HepG2 (cell line): Measurements from ENCODE around the gene ANKRD49. TPM values are rescaled to one million over a fixed set of nuclear protein-coding genes. Genes with fewer than 3 reads are reported as not detected.
A peak's percentile ranks its signal among the peaks of the same experiment; 100 is the strongest.

Source experiments
- ARHGAP35 ChIP-seq: sonication (generic); formaldehyde crosslinking; IDR thresholded peaks from 2 replicates; pipeline ENCODE4 v1.9.0; 2022; ENCODE audit warnings: mild to moderate bottlenecking, inconsistent platforms, moderate library complexity, missing genetic modification reagents, borderline replicate concordance
- ATAD3A ChIP-seq: sonication (generic); formaldehyde crosslinking; IDR thresholded peaks from 2 replicates; pipeline ENCODE4 v1.4.0; 2020; ENCODE audit warnings: missing genetic modification reagents
- CEBPG ChIP-seq: IDR thresholded peaks from 2 replicates; pipeline ENCODE4 v1.6.1; 2016
- GTF2F1 ChIP-seq: fragments of 150-350 bp; IDR thresholded peaks from 2 replicates; pipeline ENCODE4 v1.6.1; 2014; ENCODE audit warnings: low read length
- NFE2L1 ChIP-seq: sonication (generic); formaldehyde crosslinking; IDR thresholded peaks from 2 replicates; pipeline ENCODE4 v1.4.0; 2020; ENCODE audit warnings: missing genetic modification reagents, mild to moderate bottlenecking, borderline replicate concordance
- PHF20 ChIP-seq: sonication (generic); formaldehyde crosslinking; IDR thresholded peaks from 2 replicates; pipeline ENCODE4 v1.5.0; 2020; ENCODE audit warnings: mild to moderate bottlenecking, missing genetic modification reagents
- TBX2 ChIP-seq: sonication (generic); formaldehyde crosslinking; IDR thresholded peaks from 2 replicates; pipeline ENCODE4 v1.5.0; 2020; ENCODE audit warnings: missing genetic modification reagents, mild to moderate bottlenecking, borderline replicate concordance
- TEAD2 ChIP-seq: sonication (generic); formaldehyde crosslinking; IDR thresholded peaks from 2 replicates; pipeline ENCODE4 v1.9.0; 2021; ENCODE audit warnings: missing genetic modification reagents
- TMF1 ChIP-seq: sonication (generic); formaldehyde crosslinking; IDR thresholded peaks from 2 replicates; pipeline ENCODE4 v1.8.1; 2022; ENCODE audit warnings: low read depth, missing genetic modification reagents
- ZKSCAN8 ChIP-seq: IDR thresholded peaks from 2 replicates; pipeline ENCODE4 v1.6.1; 2016; ENCODE audit warnings: borderline replicate concordance, missing genetic modification reagents, missing compliant biosample characterization
- ZNF550 ChIP-seq: sonication (generic); formaldehyde crosslinking; IDR thresholded peaks from 2 replicates; pipeline ENCODE4 v1.4.0; 2020; ENCODE audit warnings: mild to moderate bottlenecking, missing genetic modification reagents, borderline replicate concordance
- polyA plus RNA-seq, 8 experiments: library from polyadenylated mRNA; depleted of rRNA in 3 of 8; stranded (reverse) in 7 of 8; unstranded in 1 of 8; fragments of >200 nt; fragmentation: Illumina TruSeq in 4 of 8; extraction: Trizol in 4 of 8; gene quantifications; 2 replicates each; pipeline versions ENCODE4 v1.2.1 to v1.2.3, GENCODE V29; 2011 to 2016; ENCODE audit warnings: low read depth in 4 of 8, missing spikeins in 1 of 8, mixed read lengths in 1 of 8; ENCODE audit not compliant: insufficient read depth in 1 of 8
- total RNA-seq, 5 experiments: library from RNA; depleted of rRNA; stranded (reverse); fragments of >200 nt; fragmentation: Illumina TruSeq; extraction: Trizol; gene quantifications; 2 replicates each; pipeline ENCODE4 v1.2.3, GENCODE V29; 2016; ENCODE audit warnings: low read depth in 1 of 5
- TF ChIP-seq, protein P1 (sequence below): sonication (generic); formaldehyde crosslinking; IDR thresholded peaks from 2 replicates; pipeline ENCODE4 v1.5.0; 2020; ENCODE audit warnings: missing genetic modification reagents
- TF ChIP-seq, protein P2 (sequence below): sonication (generic); formaldehyde crosslinking; IDR thresholded peaks from 2 replicates; pipeline ENCODE4; 2020; ENCODE audit warnings: missing genetic modification reagents, mild to moderate bottlenecking, borderline replicate concordance
- TF ChIP-seq, protein P3 (sequence below): sonication (generic); formaldehyde crosslinking; conservative IDR thresholded peaks from 2 replicates; pipeline ENCODE4 v1.4.0; 2020; ENCODE audit warnings: missing genetic modification reagents
- TF ChIP-seq, protein P4 (sequence below): sonication (generic); formaldehyde crosslinking; IDR thresholded peaks from 2 replicates; pipeline ENCODE4 v1.4.0; 2020; ENCODE audit warnings: missing genetic modification reagents, borderline replicate concordance
- TF ChIP-seq, protein P5 (sequence below): sonication (generic); formaldehyde crosslinking; IDR thresholded peaks from 2 replicates; pipeline ENCODE4 v1.8.1; 2023; ENCODE audit warnings: mild to moderate bottlenecking, moderate library complexity, missing genetic modification reagents

Gene ANKRD49
- total and polyA plus RNA-seq, 2 of the 13 experiments (the other 11 are each of a cell fraction or from before 2014, with no cell fraction given), result 14.2 to 14.3 TPM

DNA sequence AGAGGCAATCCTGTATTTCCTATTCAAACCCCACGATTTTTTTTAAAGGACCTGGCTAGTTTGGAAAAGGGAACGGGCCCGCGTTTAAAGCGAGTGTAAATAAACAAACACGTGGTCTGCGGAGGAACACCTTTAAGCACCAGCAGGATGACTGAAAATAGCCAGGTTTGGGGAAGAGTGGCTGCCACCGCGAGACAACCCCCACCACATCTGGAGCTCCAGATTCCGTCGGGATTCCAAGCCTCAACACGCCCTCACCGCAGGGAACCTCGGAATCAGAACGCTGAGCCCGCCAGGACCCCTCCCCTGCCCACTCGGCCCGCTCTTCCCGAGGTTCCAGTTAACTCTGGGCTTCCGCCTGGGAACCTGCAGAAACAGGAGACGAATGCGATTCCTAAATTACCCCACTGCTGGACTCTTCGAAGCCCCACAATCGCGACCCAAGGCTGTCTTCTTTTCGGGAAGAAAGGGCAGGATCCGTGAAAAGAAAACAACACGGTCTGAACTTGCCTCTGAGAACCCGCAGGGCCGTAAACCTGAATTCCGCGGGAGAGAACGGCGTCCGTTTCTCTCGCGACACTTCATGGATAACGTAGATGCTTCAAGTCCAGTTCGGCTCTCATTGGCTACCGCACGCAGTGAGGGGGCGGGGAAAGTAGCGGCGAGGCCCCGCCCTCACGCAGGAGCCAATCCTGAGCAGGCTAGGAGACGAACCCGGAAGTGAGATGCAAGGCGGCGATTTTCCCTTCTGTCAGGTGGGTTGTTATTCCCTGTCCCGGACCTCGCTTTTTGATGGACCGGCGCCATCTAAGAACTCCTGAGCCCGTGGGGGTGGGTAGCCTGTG is at the start of gene ANKRD49, which contains the start of gene MRE11 (continued):
- TF ChIP-seq NFE2L1 (CRISPR knock-in tag), result no peak
- TF ChIP-seq ZKSCAN8 (CRISPR knock-in tag), result no peak
- TF ChIP-seq, protein P1, sequence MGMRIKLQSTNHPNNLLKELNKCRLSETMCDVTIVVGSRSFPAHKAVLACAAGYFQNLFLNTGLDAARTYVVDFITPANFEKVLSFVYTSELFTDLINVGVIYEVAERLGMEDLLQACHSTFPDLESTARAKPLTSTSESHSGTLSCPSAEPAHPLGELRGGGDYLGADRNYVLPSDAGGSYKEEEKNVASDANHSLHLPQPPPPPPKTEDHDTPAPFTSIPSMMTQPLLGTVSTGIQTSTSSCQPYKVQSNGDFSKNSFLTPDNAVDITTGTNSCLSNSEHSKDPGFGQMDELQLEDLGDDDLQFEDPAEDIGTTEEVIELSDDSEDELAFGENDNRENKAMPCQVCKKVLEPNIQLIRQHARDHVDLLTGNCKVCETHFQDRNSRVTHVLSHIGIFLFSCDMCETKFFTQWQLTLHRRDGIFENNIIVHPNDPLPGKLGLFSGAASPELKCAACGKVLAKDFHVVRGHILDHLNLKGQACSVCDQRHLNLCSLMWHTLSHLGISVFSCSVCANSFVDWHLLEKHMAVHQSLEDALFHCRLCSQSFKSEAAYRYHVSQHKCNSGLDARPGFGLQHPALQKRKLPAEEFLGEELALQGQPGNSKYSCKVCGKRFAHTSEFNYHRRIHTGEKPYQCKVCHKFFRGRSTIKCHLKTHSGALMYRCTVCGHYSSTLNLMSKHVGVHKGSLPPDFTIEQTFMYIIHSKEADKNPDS (CRISPR knock-in tag), result no peak
- TF ChIP-seq, protein P2, sequence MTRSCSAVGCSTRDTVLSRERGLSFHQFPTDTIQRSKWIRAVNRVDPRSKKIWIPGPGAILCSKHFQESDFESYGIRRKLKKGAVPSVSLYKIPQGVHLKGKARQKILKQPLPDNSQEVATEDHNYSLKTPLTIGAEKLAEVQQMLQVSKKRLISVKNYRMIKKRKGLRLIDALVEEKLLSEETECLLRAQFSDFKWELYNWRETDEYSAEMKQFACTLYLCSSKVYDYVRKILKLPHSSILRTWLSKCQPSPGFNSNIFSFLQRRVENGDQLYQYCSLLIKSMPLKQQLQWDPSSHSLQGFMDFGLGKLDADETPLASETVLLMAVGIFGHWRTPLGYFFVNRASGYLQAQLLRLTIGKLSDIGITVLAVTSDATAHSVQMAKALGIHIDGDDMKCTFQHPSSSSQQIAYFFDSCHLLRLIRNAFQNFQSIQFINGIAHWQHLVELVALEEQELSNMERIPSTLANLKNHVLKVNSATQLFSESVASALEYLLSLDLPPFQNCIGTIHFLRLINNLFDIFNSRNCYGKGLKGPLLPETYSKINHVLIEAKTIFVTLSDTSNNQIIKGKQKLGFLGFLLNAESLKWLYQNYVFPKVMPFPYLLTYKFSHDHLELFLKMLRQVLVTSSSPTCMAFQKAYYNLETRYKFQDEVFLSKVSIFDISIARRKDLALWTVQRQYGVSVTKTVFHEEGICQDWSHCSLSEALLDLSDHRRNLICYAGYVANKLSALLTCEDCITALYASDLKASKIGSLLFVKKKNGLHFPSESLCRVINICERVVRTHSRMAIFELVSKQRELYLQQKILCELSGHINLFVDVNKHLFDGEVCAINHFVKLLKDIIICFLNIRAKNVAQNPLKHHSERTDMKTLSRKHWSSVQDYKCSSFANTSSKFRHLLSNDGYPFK, result peak; percentile 74; the same call in 1 of the 2 replicates
- TF ChIP-seq, protein P3, sequence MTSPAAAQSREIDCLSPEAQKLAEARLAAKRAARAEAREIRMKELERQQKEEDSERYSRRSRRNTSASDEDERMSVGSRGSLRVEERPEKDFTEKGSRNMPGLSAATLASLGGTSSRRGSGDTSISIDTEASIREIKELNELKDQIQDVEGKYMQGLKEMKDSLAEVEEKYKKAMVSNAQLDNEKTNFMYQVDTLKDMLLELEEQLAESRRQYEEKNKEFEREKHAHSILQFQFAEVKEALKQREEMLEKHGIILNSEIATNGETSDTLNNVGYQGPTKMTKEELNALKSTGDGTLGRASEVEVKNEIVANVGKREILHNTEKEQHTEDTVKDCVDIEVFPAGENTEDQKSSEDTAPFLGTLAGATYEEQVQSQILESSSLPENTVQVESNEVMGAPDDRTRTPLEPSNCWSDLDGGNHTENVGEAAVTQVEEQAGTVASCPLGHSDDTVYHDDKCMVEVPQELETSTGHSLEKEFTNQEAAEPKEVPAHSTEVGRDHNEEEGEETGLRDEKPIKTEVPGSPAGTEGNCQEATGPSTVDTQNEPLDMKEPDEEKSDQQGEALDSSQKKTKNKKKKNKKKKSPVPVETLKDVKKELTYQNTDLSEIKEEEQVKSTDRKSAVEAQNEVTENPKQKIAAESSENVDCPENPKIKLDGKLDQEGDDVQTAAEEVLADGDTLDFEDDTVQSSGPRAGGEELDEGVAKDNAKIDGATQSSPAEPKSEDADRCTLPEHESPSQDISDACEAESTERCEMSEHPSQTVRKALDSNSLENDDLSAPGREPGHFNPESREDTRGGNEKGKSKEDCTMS (CRISPR knock-in tag), result no peak; the same call in 1 of the 2 replicates
- TF ChIP-seq, protein P4, sequence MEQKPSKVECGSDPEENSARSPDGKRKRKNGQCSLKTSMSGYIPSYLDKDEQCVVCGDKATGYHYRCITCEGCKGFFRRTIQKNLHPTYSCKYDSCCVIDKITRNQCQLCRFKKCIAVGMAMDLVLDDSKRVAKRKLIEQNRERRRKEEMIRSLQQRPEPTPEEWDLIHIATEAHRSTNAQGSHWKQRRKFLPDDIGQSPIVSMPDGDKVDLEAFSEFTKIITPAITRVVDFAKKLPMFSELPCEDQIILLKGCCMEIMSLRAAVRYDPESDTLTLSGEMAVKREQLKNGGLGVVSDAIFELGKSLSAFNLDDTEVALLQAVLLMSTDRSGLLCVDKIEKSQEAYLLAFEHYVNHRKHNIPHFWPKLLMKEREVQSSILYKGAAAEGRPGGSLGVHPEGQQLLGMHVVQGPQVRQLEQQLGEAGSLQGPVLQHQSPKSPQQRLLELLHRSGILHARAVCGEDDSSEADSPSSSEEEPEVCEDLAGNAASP (CRISPR knock-in tag), result no peak
- TF ChIP-seq PHF20, result peak; percentile 87
- TF ChIP-seq, protein P5, sequence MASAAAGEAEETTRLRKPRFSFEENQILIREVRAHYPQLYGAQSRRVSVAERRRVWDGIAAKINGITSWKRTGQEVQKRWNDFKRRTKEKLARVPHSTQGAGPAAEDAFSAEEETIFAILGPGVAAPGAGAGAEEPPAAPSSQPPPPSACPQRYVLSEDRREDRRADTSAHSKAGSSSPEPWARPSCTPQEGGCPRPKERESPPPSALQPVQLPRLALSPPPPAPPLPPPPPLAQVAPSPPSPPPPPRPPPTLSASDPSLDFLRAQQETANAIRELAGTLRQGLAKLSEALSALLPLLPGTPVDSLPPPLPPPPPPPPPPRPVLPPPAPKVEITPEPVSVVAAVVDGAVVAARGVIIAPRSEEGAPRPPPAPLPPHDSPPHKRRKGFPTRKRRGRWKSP (CRISPR knock-in tag), result 0 out of 2 replicates have a peak, but pooled peaks have one; percentile 26
- TF ChIP-seq ARHGAP35 (CRISPR knock-in tag), result no peak
- TF ChIP-seq ZNF550 (CRISPR knock-in tag), result no peak
- TF ChIP-seq CEBPG (CRISPR knock-in tag), result no peak
- no peak for TF ChIP-seq TEAD2 (CRISPR knock-in tag)
- TF ChIP-seq TBX2 (CRISPR knock-in tag), result peak; percentile 48
- no peak for TF ChIP-seq ATAD3A (CRISPR knock-in tag)
- no peak for TF ChIP-seq TMF1
- no peak for TF ChIP-seq GTF2F1
